T-helper 2 cell treated with Interferon-gamma antibody and Interleukin-4, amounts not matched to agents 100 ng/mL and 5 ng/mL, for 36 hours (primary cell): ENCODE measurements around the gene TSC22D3. TPM values are rescaled to one million over a fixed set of nuclear protein-coding genes. Genes with fewer than 3 reads are reported as not detected.
"Not testable (repeated sequence)": the region's sequence is repeated elsewhere in the genome, so short reads cannot be mapped to it uniquely, and the experiment has no call there.

Experiments used
- intact Hi-C: fragments of 100-400 bp; cut with micrococcal nuclease; formaldehyde crosslinking; loops from one replicate; pipeline ENCODE4 v1.15.1; 2023
- total RNA-seq: library from RNA; stranded (reverse); gene quantifications from 2 replicates; pipeline ENCODE4 v1.2.3, GENCODE V29; 2022

The TSC22D3 gene
- total RNA-seq, 1 donor from 2014 or later: 23.8 TPM

GRCh38 chrX:107684956-107685385 is 90.6 kb downstream of the TSC22D3 start:
- intact Hi-C loops: no loop called here

GRCh38 chrX:107683931-107684330 is 91.7 kb downstream of the TSC22D3 start:
- intact Hi-C loops: no loop called here

DNA sequence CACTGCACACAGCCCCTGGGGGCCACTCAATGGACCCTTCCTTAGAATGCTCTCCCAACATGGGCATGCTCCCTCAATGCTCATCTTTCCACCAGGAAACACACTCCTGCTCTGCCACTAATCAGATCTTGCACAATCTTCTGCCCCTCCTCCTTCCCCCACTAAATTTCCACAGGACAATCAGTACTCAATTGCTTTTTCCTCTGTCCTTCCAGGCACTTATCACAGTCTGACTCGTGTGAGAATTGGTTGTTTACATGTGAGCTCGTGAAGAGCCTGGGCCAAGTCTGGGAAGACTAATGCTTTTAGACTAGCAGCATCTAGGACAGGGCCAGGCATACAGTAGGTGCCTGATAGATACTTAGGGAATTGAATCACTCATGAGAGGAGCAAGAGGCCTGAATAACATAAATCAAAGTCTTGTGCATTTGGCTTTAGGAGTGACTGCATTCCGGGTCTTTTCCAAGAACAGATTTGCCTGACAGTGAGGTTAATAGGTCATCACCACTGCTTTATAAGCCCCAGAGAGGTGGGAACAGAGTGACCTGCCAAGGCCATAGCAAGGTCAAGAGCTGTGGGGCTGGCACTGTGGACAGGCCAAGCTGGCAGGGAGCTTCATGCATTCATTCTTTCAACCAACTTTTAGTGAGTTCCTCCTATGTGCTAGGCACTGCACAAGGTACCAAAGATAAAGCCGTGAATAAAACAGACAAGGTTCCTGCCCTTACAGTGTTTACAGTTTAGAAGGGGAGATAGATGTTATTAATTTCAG is 92.3 kb downstream of the TSC22D3 start:
- intact Hi-C loops: no loop called here

DNA sequence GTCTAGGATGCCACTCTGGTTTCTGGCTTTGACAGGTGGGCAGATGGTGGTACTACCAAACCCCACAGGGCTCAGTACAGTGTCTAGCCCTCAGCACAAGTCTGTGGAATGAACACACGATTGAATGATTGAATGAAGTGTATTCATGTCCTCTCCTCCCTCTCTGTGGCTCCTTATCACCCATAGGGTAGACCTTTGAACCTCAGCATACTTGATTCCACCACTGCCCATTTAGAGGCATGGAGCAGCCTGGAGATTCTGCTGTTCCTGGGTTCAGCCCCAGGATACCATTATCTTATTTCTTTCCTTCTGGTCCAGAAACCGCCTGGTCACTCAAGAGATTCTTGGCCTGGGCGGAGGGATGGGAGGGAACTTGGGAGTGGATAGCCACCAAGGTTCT is 93.3 kb downstream of the TSC22D3 start:
- intact Hi-C loops: no loop called here

- intact Hi-C loops: loop anchor here (1.0 kb wide), 1 partner anchor 32 kb away; no protein-coding TSS in a partner anchor
These were observed 96.4 kb downstream of the TSC22D3 start for GRCh38 chrX:107678957-107679740.

GRCh38 chrX:107677909-107678308 is 97.7 kb downstream of the TSC22D3 start:
- intact Hi-C loops: no loop called here

DNA sequence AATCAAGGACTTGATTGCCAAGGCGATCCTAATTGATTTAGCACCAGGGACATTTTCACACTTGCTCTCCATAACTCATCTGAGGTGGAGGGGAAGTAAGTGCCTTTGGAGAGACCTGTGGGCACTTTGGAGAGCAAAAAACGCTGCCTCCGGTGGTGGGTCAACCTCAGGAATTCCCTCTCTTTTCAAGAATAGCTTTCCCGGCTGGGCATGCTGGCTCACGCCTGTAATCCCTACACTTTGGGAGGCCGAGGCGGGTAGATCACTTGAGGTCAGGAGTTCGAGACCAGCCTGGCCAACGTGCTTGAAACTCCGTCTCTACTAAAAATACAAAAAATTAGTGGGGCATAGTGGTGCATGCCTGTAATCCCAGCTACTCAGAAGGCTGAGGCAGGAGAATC is 98.1 kb downstream of the TSC22D3 start:
- intact Hi-C loops: no loop called here

- intact Hi-C loops: no loop called here
These were observed 98.8 kb downstream of the TSC22D3 start for GRCh38 chrX:107676559-107677378.

DNA sequence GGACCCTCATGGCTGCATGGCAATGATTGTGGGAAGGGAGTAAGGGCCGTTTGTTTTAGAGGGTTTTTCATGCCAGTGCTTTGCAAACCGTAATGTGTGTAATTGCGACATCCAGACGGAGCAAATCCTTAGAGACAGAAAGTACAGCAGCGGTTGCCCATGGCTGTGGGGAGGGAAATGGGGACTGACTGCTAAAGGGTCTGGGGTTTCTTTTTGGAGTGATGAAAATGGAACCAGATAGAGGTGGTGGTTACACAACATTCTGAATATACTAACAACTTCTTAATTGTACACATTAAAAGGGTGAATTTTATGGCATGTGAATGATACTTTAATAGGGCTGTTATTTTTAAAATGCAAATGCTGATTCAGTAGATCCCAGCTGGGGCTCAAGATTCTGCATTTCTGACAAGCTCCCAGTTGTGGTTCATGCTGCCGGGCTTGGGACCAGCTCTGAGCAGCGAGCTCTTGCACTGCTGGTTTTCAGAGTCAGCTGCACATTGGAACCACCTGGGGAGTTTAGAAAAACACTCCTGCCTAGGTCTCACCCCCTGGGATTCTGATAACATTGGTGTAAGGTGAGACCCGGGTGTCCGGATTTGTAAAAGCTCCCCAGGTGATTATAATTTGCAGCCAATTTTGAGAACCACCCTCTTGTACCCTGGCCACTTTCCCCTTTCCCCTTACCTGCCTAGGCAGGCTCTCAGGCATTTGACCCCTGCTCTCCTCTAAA is 99.6 kb downstream of the TSC22D3 start:
- intact Hi-C loops: no loop called here

GRCh38 chrX:107675365-107675654 is 100.3 kb downstream of the TSC22D3 start:
- intact Hi-C loops: no loop called here

GRCh38 chrX:107674480-107675364 is 100.9 kb downstream of the TSC22D3 start:
- intact Hi-C loops: loop anchor here (1.0 to 5.0 kb wide), 2 partner anchors 37 to 153 kb away; partner anchors contain the start of gene MID2

DNA sequence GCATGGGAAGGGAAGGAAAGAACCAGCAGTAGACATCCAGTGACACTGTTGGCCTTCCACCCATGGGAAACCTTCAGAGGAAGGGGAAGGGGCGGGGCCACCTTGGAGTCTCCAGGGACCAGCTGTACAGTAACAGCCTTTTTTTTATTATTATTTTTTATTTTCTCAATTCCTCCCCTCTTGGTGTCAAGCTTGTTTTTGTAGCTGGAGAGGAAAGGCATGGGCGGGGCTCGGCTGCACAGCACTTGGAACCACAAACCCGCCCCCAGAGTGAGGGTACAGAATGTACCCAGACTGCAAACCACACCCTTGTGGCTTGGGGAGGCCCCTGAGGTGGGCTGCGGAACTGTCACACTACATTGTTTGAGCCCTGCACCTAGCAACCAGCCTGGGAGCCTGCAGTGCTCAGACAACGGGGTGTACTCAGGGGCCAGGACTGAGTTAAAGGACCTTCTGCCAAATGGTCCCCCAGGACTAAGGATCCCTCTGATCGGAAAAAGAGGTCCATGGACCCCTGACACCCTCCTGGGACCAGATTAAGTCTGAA is 101.6 kb downstream of the TSC22D3 start:
- intact Hi-C loops: loop anchor here (1.0 to 5.0 kb wide), 8 partner anchors 37 to 417 kb away; partner anchors contain the start of genes ATG4A, MID2, NCBP2L and PRPS1

DNA sequence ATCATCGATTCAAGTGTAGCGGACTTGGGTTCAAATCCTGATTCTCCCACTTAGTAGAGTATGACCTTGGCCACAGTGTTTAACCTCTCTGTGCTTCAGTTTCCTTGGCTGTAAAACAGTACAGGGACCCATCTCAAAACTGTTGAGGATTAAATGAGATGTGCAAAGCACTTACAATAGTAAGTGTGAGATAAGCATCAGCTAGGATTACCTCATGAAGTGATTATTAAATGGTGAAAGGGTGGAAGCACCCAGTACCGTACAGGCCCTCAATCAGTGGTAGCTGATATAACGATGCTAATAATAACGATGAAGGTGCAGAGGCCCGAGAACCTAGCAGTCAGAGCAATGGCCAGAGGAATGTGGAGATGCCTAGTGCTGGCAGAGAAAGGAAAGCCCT is 102.2 kb downstream of the TSC22D3 start:
- intact Hi-C loops: loop anchor here (1.0 to 5.0 kb wide), 7 partner anchors 44 to 418 kb away; partner anchors contain the start of genes ATG4A, MID2, NCBP2L and PRPS1

GRCh38 chrX:107672955-107673378 is 102.6 kb downstream of the TSC22D3 start:
- intact Hi-C loops: loop anchor here (1.0 to 5.0 kb wide), 7 partner anchors 44 to 418 kb away; partner anchors contain the start of genes ATG4A, MID2, NCBP2L and PRPS1

DNA sequence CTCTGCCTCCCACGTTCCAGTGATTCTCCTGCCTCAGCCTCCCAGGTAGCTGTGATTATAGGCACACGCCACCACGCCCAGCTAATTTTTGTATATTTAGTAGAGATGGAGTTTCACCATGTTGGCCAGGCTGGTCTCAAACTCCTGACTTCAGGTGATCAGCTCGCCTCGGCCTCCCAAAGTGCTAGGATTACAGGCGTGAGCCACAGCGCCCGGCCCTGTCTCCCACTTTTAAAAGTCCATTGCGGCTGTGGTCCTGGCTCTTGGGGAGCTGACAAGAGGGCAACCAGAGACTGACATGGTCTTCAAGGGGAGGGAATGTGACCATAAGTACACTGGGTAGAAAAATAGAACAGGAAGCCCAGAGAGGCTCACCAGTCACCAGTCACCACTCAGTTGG is 104.3 kb downstream of the TSC22D3 start:
- intact Hi-C loops: loop anchor here (5.0 kb wide), 1 partner anchor 156 kb away; the partner anchor contains the start of gene MID2

DNA sequence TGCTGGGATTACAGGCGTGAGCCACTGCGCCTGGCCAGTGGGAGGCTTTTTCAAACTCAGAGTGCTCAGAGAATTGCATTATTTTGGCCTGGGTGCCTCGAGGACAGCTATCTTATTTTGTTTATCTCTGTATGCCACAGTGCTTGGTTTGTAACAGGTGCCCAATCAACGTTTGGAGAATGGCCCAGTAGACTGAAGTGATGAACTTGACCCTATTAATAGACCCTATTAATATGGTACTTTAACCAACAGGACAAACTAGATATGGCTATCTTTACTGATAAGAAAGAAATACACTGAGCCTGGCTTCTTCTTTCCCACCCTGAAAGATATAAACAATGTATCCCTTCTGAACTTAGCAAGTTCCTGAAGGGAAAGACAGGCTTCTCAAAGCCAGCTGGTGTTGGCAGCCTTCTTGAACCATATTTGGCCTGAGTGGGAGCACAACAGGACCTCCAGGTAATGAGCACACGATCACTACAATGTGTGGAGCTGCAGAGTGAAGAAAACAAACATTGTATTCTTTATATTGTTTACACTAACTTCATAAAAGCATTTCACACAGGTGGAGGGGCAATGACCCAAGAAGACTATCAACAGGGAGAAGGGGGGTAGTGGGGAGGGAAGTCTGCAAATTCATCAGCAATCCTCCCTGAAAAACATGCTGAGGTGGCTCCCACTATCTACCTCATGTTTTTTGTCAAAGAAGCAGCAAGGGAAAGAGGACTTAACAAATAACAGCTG is 105.5 kb downstream of the TSC22D3 start:
- intact Hi-C loops: loop anchor here (5.0 kb wide), 1 partner anchor 157 kb away; the partner anchor contains the start of gene MID2

DNA sequence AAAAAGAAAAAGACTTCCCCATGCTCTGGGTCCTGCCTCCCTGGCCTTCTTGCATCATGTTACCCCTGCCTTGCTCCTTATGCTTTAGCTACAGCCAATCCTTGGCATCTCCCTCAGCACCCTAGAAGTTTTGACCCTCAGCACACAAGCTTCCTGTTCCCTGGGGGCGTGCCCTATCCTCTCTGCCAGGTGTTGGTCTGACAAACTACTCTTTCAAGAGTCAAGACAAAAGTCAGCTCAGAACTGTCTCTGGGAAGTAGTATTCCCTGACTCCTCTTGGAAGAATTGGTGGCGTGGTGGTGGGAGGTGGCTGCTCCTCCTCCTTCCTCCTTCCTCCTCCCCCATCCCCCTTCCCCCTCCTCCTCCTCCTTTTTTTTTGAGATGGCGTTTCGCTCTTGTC is 106.3 kb downstream of the TSC22D3 start:
- intact Hi-C loops: no loop called here

DNA sequence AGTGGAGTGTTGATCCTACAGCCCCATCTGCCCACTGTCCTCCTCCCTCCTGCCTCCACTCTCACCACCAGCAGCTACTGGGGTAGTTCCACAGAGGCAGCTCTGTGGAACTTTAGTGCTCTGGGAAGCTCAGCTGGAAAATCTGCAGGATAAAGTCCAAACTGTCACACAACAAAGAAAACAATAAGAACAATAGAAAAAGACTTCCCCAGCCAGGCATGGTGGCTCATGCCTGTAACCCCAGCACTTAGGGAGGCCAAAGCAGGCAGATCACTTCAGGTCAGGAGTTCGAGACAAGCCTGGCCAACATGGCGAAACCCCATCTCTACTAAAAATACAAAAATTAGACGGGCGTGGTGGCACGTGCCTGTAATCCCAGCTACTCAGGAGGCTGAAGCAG is 106.9 kb downstream of the TSC22D3 start:
- intact Hi-C loops: not testable (repeated sequence)
